Epithelial cell of esophagus (primary cell): ENCODE data around the gene AFDN.

Experiments
- DNase-seq: peaks from one replicate; pipeline ENCODE4 v3.0.0; 2010; ENCODE audit warnings: low read depth
- H3K4me3 ChIP-seq: 2 replicates; pipeline ENCODE4 v1.5.1; 2011; ENCODE audit warnings: mild to moderate bottlenecking, low read length, control low read depth
- CTCF ChIP-seq: IDR thresholded peaks from 2 replicates; pipeline ENCODE4 v1.5.1; 2011; ENCODE audit warnings: low read depth, mild to moderate bottlenecking, low read length, control low read depth, inconsistent platforms; ENCODE audit not compliant: insufficient read depth; ENCODE audit errors: missing control alignments

The AFDN gene

GRCh38 chr6:167801263-167801662 lies 25.4 kb upstream of the AFDN start:
- H3K4me3 ChIP-seq: no peak overlapping the region
- DNase-seq: no peak
- TF ChIP-seq CTCF: no peak

- TF ChIP-seq CTCF: no peak
- DNase-seq: no peak
- H3K4me3 ChIP-seq: no peak overlapping the region
These were observed 24.4 kb upstream of the AFDN start for GRCh38 chr6:167802339-167802738.

- no peak overlapping the region for H3K4me3 ChIP-seq
- DNase-seq: no peak
- no peak for TF ChIP-seq CTCF
These were observed 22.9 kb upstream of the AFDN start for GRCh38 chr6:167803816-167804215.

- TF ChIP-seq CTCF: no peak
- DNase-seq: no peak
- H3K4me3 ChIP-seq: no peak overlapping the region
These were observed 22.3 kb upstream of the AFDN start for GRCh38 chr6:167804281-167805013.

- DNase-seq: no peak
- no peak overlapping the region for H3K4me3 ChIP-seq
- no peak for TF ChIP-seq CTCF
These were observed 21.2 kb upstream of the AFDN start for GRCh38 chr6:167805349-167806060.

GRCh38 chr6:167806061-167806700 lies 20.5 kb upstream of the AFDN start:
- DNase-seq: no peak
- H3K4me3 ChIP-seq: no peak overlapping the region
- no peak for TF ChIP-seq CTCF
